Measurements from ENCODE around the gene HMGA1.

HMGA1 gene

DNA sequence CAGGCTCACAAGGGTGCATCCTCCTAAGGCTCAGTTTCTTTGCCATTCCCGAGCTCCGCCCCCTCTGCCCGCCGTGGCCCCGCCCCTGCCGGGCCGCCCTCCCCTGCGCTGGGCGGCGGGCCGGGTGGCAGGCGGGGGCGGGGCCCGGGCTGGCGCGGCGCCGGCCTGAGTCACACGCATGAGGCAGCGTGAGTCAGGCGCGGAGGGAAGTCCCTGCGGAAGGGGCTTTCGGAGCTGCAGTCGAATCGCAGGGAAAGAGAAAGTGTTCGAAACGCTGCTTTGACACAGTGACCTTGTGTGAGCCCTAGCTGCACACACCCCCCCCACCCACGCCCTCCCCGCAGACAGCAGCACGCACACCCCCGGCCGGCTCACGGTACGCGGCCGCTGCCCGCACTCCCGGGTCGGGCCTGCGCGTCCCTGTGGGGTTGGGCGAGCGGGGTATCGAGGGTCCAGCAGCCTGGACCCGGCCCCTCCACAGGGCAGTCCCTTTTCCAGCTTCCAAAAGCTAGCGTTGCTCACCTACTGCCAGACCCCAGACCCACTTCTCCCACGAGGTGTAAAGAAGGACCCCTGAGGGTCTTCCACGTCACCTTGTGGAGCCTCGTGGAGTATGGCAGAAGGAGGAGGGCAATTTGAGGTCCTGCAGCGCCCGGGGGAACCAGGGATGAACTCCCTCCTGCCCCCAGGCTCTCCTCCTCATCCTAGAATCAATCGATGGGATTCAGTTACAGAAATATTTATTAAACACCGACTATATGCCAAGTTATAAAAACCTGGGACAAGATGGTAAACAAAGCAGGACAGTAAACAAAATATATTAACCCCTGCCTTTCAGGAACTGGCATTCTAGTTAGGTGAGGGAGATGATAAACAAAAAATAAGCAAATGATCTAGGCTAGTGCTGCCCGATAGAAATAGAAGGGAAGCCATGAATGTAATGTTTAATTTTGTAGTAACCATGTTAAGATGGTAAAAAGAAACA lies 12.4 kb upstream of the HMGA1 start:
- Histone ChIP-seq H3K27ac (ENCODE audit: low read depth, low read length) (peak overlapping the region; percentile 48), H3K9me2 (replicated peaks; ENCODE audit: control insufficient read depth, low read length) (no peaks in the 10 kb centered on the region), H3F3A (ENCODE audit: control insufficient read depth, insufficient read depth) (no peaks in the 10 kb centered on the region; the same call in 1 of the 2 replicates), H3K36me3 (ENCODE audit: control insufficient read depth, low read length) (no peaks in the 10 kb centered on the region), H3K79me2 (ENCODE audit: control insufficient read depth, low read length) (no peaks in the 10 kb centered on the region), H3K9me3 (ENCODE audit: control insufficient read depth, insufficient read depth, low read length) (no peaks in the 10 kb centered on the region), H3K4me1 (ENCODE audit: control insufficient read depth, low read length) (peaks cover 58% of the 10 kb centered on the region), H4K20me1 (ENCODE audit: control insufficient read depth, insufficient read depth, low read depth, low read length) (no peaks in the 10 kb centered on the region), H3K4me3 (ENCODE audit: low read length) (peak overlapping the region; percentile 81), H3K27me3 (ENCODE audit: control insufficient read depth, low read length) (no peaks in the 10 kb centered on the region), H3K4me2 (ENCODE audit: low read length) (peak overlapping the region; percentile 97)
- TF ChIP-seq EZH2phosphoT487 (IDR thresholded peaks at IDR 0.05; ENCODE audit: borderline replicate concordance, low read length) = no peak
- TF ChIP-seq, protein P1, sequence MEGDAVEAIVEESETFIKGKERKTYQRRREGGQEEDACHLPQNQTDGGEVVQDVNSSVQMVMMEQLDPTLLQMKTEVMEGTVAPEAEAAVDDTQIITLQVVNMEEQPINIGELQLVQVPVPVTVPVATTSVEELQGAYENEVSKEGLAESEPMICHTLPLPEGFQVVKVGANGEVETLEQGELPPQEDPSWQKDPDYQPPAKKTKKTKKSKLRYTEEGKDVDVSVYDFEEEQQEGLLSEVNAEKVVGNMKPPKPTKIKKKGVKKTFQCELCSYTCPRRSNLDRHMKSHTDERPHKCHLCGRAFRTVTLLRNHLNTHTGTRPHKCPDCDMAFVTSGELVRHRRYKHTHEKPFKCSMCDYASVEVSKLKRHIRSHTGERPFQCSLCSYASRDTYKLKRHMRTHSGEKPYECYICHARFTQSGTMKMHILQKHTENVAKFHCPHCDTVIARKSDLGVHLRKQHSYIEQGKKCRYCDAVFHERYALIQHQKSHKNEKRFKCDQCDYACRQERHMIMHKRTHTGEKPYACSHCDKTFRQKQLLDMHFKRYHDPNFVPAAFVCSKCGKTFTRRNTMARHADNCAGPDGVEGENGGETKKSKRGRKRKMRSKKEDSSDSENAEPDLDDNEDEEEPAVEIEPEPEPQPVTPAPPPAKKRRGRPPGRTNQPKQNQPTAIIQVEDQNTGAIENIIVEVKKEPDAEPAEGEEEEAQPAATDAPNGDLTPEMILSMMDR (IDR thresholded peaks at IDR 0.05; ENCODE audit: low read depth, low read length, poor library complexity, severe bottlenecking) = no peak

DNA sequence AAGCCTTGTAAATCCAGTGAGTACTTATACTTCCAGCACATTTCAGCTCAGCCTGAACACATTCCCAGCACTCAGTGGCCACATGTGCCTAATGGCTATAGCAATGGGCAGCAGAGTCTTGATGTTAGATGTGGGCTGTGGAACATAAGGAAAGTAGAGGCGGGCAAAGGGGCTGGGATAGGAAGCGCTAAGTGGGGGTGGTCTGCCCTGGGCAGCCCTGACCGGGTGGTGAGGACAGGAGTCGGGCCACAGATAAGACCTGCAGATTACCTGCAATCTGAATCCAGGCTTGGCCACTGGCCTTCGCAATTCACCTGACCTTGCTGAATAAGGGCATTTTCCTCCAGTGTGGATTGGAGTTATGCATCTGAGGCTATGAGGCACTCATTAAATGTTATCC lies 11.1 kb upstream of the HMGA1 start:
- Histone ChIP-seq H3K36me3 (ENCODE audit: control insufficient read depth, low read length) (no peaks in the 10 kb centered on the region), H3K9me3 (ENCODE audit: control insufficient read depth, insufficient read depth, low read length) (no peaks in the 10 kb centered on the region), H3K4me2 (ENCODE audit: low read length) (no peak overlapping the region), H4K20me1 (ENCODE audit: control insufficient read depth, insufficient read depth, low read depth, low read length) (no peaks in the 10 kb centered on the region), H3K79me2 (ENCODE audit: control insufficient read depth, low read length) (no peaks in the 10 kb centered on the region), H3K9me2 (replicated peaks; ENCODE audit: control insufficient read depth, low read length) (no peaks in the 10 kb centered on the region), H3K27me3 (ENCODE audit: control insufficient read depth, low read length) (no peaks in the 10 kb centered on the region), H3K4me3 (ENCODE audit: low read length) (no peak overlapping the region), H3K27ac (ENCODE audit: low read depth, low read length) (no peak overlapping the region), H3F3A (ENCODE audit: control insufficient read depth, insufficient read depth) (no peaks in the 10 kb centered on the region), H3K4me1 (ENCODE audit: control insufficient read depth, low read length) (peaks cover 49% of the 10 kb centered on the region)
- no peak for TF ChIP-seq EZH2phosphoT487 (IDR thresholded peaks at IDR 0.05; ENCODE audit: borderline replicate concordance, low read length)
- TF ChIP-seq, protein P1 (IDR thresholded peaks at IDR 0.05; ENCODE audit: low read depth, low read length, poor library complexity, severe bottlenecking) = no peak

DNA sequence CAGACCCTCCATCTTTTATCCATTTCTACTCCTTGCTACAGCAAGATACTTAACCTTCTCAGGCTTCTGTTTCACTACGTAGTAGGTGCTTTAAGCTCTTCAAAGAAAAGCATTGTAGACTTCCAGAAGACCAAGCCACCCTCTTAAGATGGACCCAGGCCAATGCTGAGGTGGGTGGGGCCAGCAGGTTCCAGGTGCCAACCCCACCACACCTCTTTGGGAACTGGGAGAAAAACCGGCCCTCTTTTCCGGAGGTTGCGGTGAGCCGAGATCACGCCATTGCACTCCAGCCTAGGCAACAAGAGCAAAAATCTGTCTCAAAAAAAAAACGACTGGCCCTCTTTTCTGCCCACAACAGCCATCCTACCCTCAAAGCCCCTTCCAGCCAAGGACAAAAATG lies 10.6 kb upstream of the HMGA1 start:
- no peak overlapping the region for H3K4me2 ChIP-seq (ENCODE audit: low read length)
- H3K79me2 ChIP-seq (ENCODE audit: control insufficient read depth, low read length) = no peaks in the 10 kb centered on the region
- no peaks in the 10 kb centered on the region for H3K36me3 ChIP-seq (ENCODE audit: control insufficient read depth, low read length)
- H3F3A ChIP-seq (ENCODE audit: control insufficient read depth, insufficient read depth) = no peaks in the 10 kb centered on the region
- no peaks in the 10 kb centered on the region for H4K20me1 ChIP-seq (ENCODE audit: control insufficient read depth, insufficient read depth, low read depth, low read length)
- H3K4me3 ChIP-seq (ENCODE audit: low read length) = no peak overlapping the region
- H3K9me3 ChIP-seq (ENCODE audit: control insufficient read depth, insufficient read depth, low read length) = no peaks in the 10 kb centered on the region
- no peak for TF ChIP-seq EZH2phosphoT487 (IDR thresholded peaks at IDR 0.05; ENCODE audit: borderline replicate concordance, low read length)
- TF ChIP-seq, protein P1 (IDR thresholded peaks at IDR 0.05; ENCODE audit: low read depth, low read length, poor library complexity, severe bottlenecking) = no peak
- H3K9me2 ChIP-seq (replicated peaks; ENCODE audit: control insufficient read depth, low read length) = no peaks in the 10 kb centered on the region
- H3K27ac ChIP-seq (ENCODE audit: low read depth, low read length) = no peak overlapping the region
- H3K4me1 ChIP-seq (ENCODE audit: control insufficient read depth, low read length) = peaks cover 44% of the 10 kb centered on the region
- no peaks in the 10 kb centered on the region for H3K27me3 ChIP-seq (ENCODE audit: control insufficient read depth, low read length)
